Activated CD4-positive, alpha-beta memory T cell treated with anti-CD3 and anti-CD28 coated beads, Interleukin-2, amount 10 ng/mL, durations not matched to agents 7 days and 5 days (primary cell): ENCODE results near the gene TLR6. TPM values are rescaled to one million over a fixed set of nuclear protein-coding genes. Genes with fewer than 3 reads are reported as not detected.
A peak's percentile ranks its signal among the peaks of the same experiment; 100 is the strongest.

Experiments
- CTCF ChIA-PET: fragments of 350-600 bp; sonication (Branson Sonifier 250); formaldehyde crosslinking; loops from one replicate; lab custom pipeline; 2021; ENCODE audit warnings: antibody characterized with exemption, inconsistent platforms; lab: Charles Lee
- POLR2A ChIA-PET: fragments of 350-600 bp; sonication (Branson Sonifier 250); formaldehyde crosslinking; loops from one replicate; lab custom pipeline; 2021; ENCODE audit warnings: antibody characterized with exemption; lab: Charles Lee
- DNase-seq: peaks from one replicate; pipeline ENCODE4 v3.0.0-alpha.2; 2020
- H3K27ac Mint-ChIP-seq: one replicate; pipeline ENCODE4 v1.8.0; 2021; ENCODE audit warnings: mild to moderate bottlenecking, mixed read lengths
- H3K27me3 Mint-ChIP-seq: one replicate; pipeline ENCODE4 v1.8.0; 2021; ENCODE audit warnings: mixed read lengths
- H3K36me3 Mint-ChIP-seq: one replicate; pipeline ENCODE4 v1.8.0; 2021; ENCODE audit warnings: low read depth, mixed read lengths
- H3K4me1 Mint-ChIP-seq: one replicate; pipeline ENCODE4 v1.8.0; 2021; ENCODE audit warnings: mixed read lengths
- H3K4me3 Mint-ChIP-seq: one replicate; pipeline ENCODE4 v1.8.0; 2021; ENCODE audit warnings: mild to moderate bottlenecking, mixed read lengths
- H3K9me3 Mint-ChIP-seq: one replicate; pipeline ENCODE4 v1.8.0; 2021; ENCODE audit warnings: mixed read lengths
- total RNA-seq, 2 experiments: library from RNA; stranded (reverse); gene quantifications; one replicate each; pipeline ENCODE4 v1.2.3, GENCODE V29; 2021

TLR6 gene
- total RNA-seq = 1 to 10 TPM; 3.9 to 5.4 TPM

GRCh38 chr4:38856524-38857337 lies at the start of gene TLR6:
TLR6 (minus strand) TSS chr4:38856817; CDS start chr4:38829473, 27,344 bp downstream.
- ChIA-PET POLR2A (interaction anchor here (1.1 to 2.7 kb wide), 4 partner anchors 10 to 278 kb away, joined by 3 to 18 read pairs (median 9); partner anchors contain the start of gene TLR1), CTCF (interaction anchor here (1.1 to 4.5 kb wide), 10 partner anchors 10 to 677 kb away, joined by 3 to 35 read pairs (median 6); partner anchors contain the start of genes FAM114A1, TLR1 and TLR10)
- Mint-ChIP-seq H3K4me1 (peaks cover 39% of the 10 kb centered on the region), H3K27me3 (peaks cover 3% of the 10 kb centered on the region), H3K4me3 (peak within 1 kb of the TSS; percentile 77), H3K27ac (peak within 1 kb of the TSS; percentile 85), H3K36me3 (peaks cover under 1% of the 10 kb centered on the region), H3K9me3 (peaks cover under 1% of the 10 kb centered on the region)
- peak; percentile 70 for DNase-seq

GRCh38 chr4:38905652-38906385 lies 49.2 kb upstream of the TLR6 start:
- CTCF ChIA-PET = interaction anchor here (0.8 to 1.2 kb wide), 2 partner anchors 12 to 229 kb away, joined by 3 to 7 read pairs; no protein-coding TSS in a partner anchor
- Mint-ChIP-seq H3K4me1 (peaks cover 2% of the 10 kb centered on the region), H3K4me3 (no peak overlapping the region), H3K27me3 (no peaks in the 10 kb centered on the region), H3K36me3 (no peaks in the 10 kb centered on the region), H3K9me3 (no peaks in the 10 kb centered on the region), H3K27ac (no peak overlapping the region)
- DNase-seq = no peak
- POLR2A ChIA-PET = no interaction called here

GRCh38 chr4:38904682-38905081 lies 48.1 kb upstream of the TLR6 start:
- no peaks in the 10 kb centered on the region for H3K9me3 Mint-ChIP-seq
- no peak overlapping the region for H3K27ac Mint-ChIP-seq
- POLR2A ChIA-PET = no interaction called here
- DNase-seq = no peak
- CTCF ChIA-PET = interaction anchor here (0.8 to 5.0 kb wide), 4 partner anchors 19 to 229 kb away, joined by 3 to 113 read pairs (median 6); no protein-coding TSS in a partner anchor
- H3K27me3 Mint-ChIP-seq = peaks cover 3% of the 10 kb centered on the region
- no peak overlapping the region for H3K4me3 Mint-ChIP-seq
- H3K36me3 Mint-ChIP-seq = no peaks in the 10 kb centered on the region
- peaks cover 2% of the 10 kb centered on the region for H3K4me1 Mint-ChIP-seq

- Mint-ChIP-seq H3K4me1 (peaks cover 2% of the 10 kb centered on the region), H3K27ac (no peak overlapping the region), H3K36me3 (no peaks in the 10 kb centered on the region), H3K9me3 (no peaks in the 10 kb centered on the region), H3K27me3 (peaks cover 3% of the 10 kb centered on the region), H3K4me3 (no peak overlapping the region)
- DNase-seq = no peak
- CTCF ChIA-PET = interaction anchor here (0.8 to 5.0 kb wide), 5 partner anchors 20 to 229 kb away, joined by 3 to 113 read pairs (median 6); no protein-coding TSS in a partner anchor
- POLR2A ChIA-PET = no interaction called here
These were observed 47.6 kb upstream of the TLR6 start for GRCh38 chr4:38904090-38904666.

GRCh38 chr4:38902695-38903094 lies 46.1 kb upstream of the TLR6 start:
- Mint-ChIP-seq H3K9me3 (no peaks in the 10 kb centered on the region), H3K36me3 (no peaks in the 10 kb centered on the region), H3K27me3 (peaks cover 7% of the 10 kb centered on the region), H3K4me1 (peaks cover 6% of the 10 kb centered on the region), H3K4me3 (no peak overlapping the region), H3K27ac (no peak overlapping the region)
- ChIA-PET CTCF (interaction anchor here (0.6 to 5.0 kb wide), 37 partner anchors 9 to 770 kb away, joined by 3 to 113 read pairs (median 4); partner anchors contain the start of genes TLR10, TMEM156 and WDR19), POLR2A (interaction anchor here (0.7 to 1.3 kb wide), 3 partner anchors 15 to 232 kb away, joined by 3 to 6 read pairs (median 4); no protein-coding TSS in a partner anchor)
- no peak for DNase-seq

GRCh38 chr4:38902221-38902620 lies 45.6 kb upstream of the TLR6 start:
- Mint-ChIP-seq H3K27me3 (peaks cover 9% of the 10 kb centered on the region), H3K27ac (no peak overlapping the region), H3K9me3 (no peaks in the 10 kb centered on the region), H3K36me3 (no peaks in the 10 kb centered on the region), H3K4me1 (peaks cover 6% of the 10 kb centered on the region), H3K4me3 (no peak overlapping the region)
- ChIA-PET CTCF (interaction anchor here (0.8 to 5.0 kb wide), 24 partner anchors 9 to 567 kb away, joined by 3 to 113 read pairs (median 5); partner anchors contain the start of gene WDR19), POLR2A (interaction anchor here (0.8 to 1.4 kb wide), 3 partner anchors 13 to 143 kb away, joined by 3 to 6 read pairs (median 4); no protein-coding TSS in a partner anchor)
- DNase-seq = no peak

GRCh38 chr4:38898245-38898644 lies 41.6 kb upstream of the TLR6 start:
- POLR2A ChIA-PET = no interaction called here
- Mint-ChIP-seq H3K27me3 (peaks cover 12% of the 10 kb centered on the region), H3K9me3 (no peaks in the 10 kb centered on the region), H3K4me1 (peaks cover 4% of the 10 kb centered on the region), H3K27ac (no peak overlapping the region), H3K4me3 (no peak overlapping the region), H3K36me3 (no peaks in the 10 kb centered on the region)
- no peak for DNase-seq
- CTCF ChIA-PET = no interaction called here

- ChIA-PET CTCF (interaction anchor here (0.7 to 6.1 kb wide), 2 partner anchors 9 to 237 kb away, joined by 3 to 39 read pairs; no protein-coding TSS in a partner anchor), POLR2A (no interaction called here)
- Mint-ChIP-seq H3K4me1 (peaks cover 4% of the 10 kb centered on the region), H3K4me3 (no peak overlapping the region), H3K36me3 (no peaks in the 10 kb centered on the region), H3K9me3 (no peaks in the 10 kb centered on the region), H3K27ac (no peak overlapping the region), H3K27me3 (peaks cover 12% of the 10 kb centered on the region)
- no peak for DNase-seq
These were observed 40.3 kb upstream of the TLR6 start for GRCh38 chr4:38896940-38897339.

GRCh38 chr4:38894322-38894982 lies 37.8 kb upstream of the TLR6 start:
- no peak for DNase-seq
- Mint-ChIP-seq H3K27ac (no peak overlapping the region), H3K36me3 (peaks cover 2% of the 10 kb centered on the region), H3K4me3 (no peak overlapping the region), H3K27me3 (peaks cover 10% of the 10 kb centered on the region), H3K9me3 (no peaks in the 10 kb centered on the region), H3K4me1 (peaks cover 9% of the 10 kb centered on the region)
- ChIA-PET POLR2A (no interaction called here), CTCF (interaction anchor here (0.6 to 6.1 kb wide), 6 partner anchors 12 to 566 kb away, joined by 3 to 39 read pairs (median 3); no protein-coding TSS in a partner anchor)

- H3K36me3 Mint-ChIP-seq = peaks cover 2% of the 10 kb centered on the region
- DNase-seq = no peak
- no peak overlapping the region for H3K4me3 Mint-ChIP-seq
- no peak overlapping the region for H3K27ac Mint-ChIP-seq
- H3K4me1 Mint-ChIP-seq = peaks cover 12% of the 10 kb centered on the region
- H3K27me3 Mint-ChIP-seq = no peaks in the 10 kb centered on the region
- ChIA-PET CTCF (interaction anchor here (0.8 to 6.1 kb wide), 4 partner anchors 11 to 244 kb away, joined by 3 to 39 read pairs (median 12); no protein-coding TSS in a partner anchor), POLR2A (no interaction called here)
- H3K9me3 Mint-ChIP-seq = no peaks in the 10 kb centered on the region
These were observed 34.7 kb upstream of the TLR6 start for GRCh38 chr4:38891051-38891983.

- no peaks in the 10 kb centered on the region for H3K9me3 Mint-ChIP-seq
- DNase-seq = no peak
- ChIA-PET POLR2A (interaction anchor here (0.7 to 0.9 kb wide), 2 partner anchors 22 to 86 kb away, joined by 3 read pairs; no protein-coding TSS in a partner anchor), CTCF (interaction anchor here (0.8 to 4.0 kb wide), 9 partner anchors 8 to 253 kb away, joined by 3 to 22 read pairs (median 6); no protein-coding TSS in a partner anchor)
- H3K36me3 Mint-ChIP-seq = peaks cover 2% of the 10 kb centered on the region
- no peaks in the 10 kb centered on the region for H3K27me3 Mint-ChIP-seq
- H3K4me1 Mint-ChIP-seq = peaks cover 15% of the 10 kb centered on the region
- no peak overlapping the region for H3K4me3 Mint-ChIP-seq
- peak overlapping the region; percentile 8 for H3K27ac Mint-ChIP-seq
These were observed 32.5 kb upstream of the TLR6 start for GRCh38 chr4:38889143-38889542.
